Suprapubic skin (tissue), 4 donors: Measurements from ENCODE around the gene WFIKKN1.

Experiments used
- EP300 ChIP-seq: sonication (generic); formaldehyde crosslinking; IDR thresholded peaks from one replicate; pipeline ENCODE4 v1.6.1; 2017; ENCODE audit warnings: antibody characterized with exemption
- POLR2A ChIP-seq, 2 donors: fragments of 450-650 bp; IDR thresholded peaks; one replicate each; pipeline ENCODE4 v1.6.1; 2017; ENCODE audit warnings: antibody characterized with exemption in 2 of 2, mild to moderate bottlenecking in 2 of 2, moderate library complexity in 2 of 2
- POLR2AphosphoS5 ChIP-seq, 3 donors: sonication (generic); formaldehyde crosslinking; IDR thresholded peaks; one replicate each; pipeline ENCODE4 v1.6.1; 2017; ENCODE audit warnings: antibody characterized with exemption in 3 of 3
- TF ChIP-seq, protein P1 (sequence below), 2 donors: fragments of 200-600 bp in 1 of 2; fragments of 450-650 bp in 1 of 2; sonication (generic) in 1 of 2; IDR thresholded peaks; one replicate each; pipeline ENCODE4 v1.5.1; 2016 to 2019; ENCODE audit warnings: antibody characterized with exemption in 2 of 2, mild to moderate bottlenecking in 1 of 2, moderate library complexity in 1 of 2

DNA sequence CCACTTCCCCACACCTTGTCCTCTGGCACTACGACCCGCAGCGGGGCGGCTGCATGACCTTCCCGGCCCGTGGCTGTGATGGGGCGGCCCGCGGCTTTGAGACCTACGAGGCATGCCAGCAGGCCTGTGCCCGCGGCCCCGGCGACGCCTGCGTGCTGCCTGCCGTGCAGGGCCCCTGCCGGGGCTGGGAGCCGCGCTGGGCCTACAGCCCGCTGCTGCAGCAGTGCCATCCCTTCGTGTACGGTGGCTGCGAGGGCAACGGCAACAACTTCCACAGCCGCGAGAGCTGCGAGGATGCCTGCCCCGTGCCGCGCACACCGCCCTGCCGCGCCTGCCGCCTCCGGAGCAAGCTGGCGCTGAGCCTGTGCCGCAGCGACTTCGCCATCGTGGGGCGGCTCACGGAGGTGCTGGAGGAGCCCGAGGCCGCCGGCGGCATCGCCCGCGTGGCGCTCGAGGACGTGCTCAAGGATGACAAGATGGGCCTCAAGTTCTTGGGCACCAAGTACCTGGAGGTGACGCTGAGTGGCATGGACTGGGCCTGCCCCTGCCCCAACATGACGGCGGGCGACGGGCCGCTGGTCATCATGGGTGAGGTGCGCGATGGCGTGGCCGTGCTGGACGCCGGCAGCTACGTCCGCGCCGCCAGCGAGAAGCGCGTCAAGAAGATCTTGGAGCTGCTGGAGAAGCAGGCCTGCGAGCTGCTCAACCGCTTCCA lies 2.7 kb downstream of the WFIKKN1 start:
- TF ChIP-seq, protein P1, sequence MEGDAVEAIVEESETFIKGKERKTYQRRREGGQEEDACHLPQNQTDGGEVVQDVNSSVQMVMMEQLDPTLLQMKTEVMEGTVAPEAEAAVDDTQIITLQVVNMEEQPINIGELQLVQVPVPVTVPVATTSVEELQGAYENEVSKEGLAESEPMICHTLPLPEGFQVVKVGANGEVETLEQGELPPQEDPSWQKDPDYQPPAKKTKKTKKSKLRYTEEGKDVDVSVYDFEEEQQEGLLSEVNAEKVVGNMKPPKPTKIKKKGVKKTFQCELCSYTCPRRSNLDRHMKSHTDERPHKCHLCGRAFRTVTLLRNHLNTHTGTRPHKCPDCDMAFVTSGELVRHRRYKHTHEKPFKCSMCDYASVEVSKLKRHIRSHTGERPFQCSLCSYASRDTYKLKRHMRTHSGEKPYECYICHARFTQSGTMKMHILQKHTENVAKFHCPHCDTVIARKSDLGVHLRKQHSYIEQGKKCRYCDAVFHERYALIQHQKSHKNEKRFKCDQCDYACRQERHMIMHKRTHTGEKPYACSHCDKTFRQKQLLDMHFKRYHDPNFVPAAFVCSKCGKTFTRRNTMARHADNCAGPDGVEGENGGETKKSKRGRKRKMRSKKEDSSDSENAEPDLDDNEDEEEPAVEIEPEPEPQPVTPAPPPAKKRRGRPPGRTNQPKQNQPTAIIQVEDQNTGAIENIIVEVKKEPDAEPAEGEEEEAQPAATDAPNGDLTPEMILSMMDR (IDR thresholded peaks at IDR 0.05): no peak
- TF ChIP-seq EP300: no peak
- TF ChIP-seq POLR2AphosphoS5 (IDR thresholded peaks at IDR 0.05): no peak
- TF ChIP-seq POLR2A (IDR thresholded peaks at IDR 0.05): no peak
